NAMALWA (cell line): ENCODE data around the gene RPL12.

Experiments
- DNase-seq: peaks from one replicate; pipeline ENCODE4 v3.0.0-alpha.2; 2015; ENCODE audit warnings: low spot score

RPL12 gene

DNA sequence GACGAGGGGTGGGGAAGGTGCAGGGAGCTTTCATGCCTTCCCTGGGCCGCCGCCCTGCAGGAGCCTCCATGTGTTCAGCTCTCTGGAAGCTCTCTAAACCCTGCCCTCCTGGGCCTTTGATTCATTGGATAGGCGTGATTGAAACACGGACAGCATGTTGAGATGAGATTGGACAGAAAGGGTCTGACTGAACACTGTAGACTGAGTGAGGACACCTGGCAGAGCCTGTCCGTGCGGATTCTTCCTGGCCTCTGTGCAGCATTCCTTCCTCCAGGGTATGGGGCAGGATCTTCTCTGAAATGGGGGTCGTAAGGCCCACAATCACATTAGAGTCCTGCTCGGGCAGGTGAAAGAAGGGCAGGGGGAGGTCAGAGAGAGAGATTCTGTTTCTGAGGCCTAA, 12.8 kb downstream of the RPL12 start:
- no peak for DNase-seq

DNA sequence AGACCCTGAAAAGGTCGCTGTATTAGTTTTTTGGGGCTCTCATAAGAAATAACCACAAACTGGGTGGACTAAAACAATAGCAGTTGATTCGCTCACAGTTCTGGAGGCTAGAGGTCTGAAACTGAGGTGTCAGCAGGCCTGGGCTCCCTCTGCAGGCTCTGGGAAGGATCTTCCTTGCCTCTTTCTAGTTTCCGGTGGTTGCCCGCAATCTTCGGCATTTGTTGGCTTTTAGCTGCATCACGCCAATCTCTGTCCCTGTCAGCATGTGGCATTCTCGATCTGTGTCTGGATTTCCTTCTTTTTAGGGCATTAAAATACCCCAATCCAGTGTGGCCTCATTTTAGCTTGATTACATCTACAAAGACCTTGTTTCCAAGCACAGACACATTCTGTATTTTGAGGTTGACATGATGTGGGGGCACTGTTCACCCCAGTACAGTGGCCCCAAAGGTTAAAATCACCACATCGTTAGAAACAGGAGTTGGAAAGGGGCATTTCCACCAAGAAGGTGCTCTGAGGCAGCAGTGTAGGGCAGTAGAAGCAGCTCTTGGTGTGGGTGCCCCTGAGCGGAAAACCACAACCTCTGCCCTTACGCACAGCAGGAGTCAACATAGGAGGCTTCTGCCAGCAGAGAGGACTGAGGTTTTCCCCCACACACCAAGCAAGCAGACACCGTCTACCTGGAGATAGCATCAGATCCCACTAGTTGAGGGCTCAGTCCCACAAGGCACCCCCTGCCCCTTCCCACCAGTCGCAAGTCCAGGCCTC, 13.5 kb downstream of the RPL12 start:
- no peak for DNase-seq

DNA sequence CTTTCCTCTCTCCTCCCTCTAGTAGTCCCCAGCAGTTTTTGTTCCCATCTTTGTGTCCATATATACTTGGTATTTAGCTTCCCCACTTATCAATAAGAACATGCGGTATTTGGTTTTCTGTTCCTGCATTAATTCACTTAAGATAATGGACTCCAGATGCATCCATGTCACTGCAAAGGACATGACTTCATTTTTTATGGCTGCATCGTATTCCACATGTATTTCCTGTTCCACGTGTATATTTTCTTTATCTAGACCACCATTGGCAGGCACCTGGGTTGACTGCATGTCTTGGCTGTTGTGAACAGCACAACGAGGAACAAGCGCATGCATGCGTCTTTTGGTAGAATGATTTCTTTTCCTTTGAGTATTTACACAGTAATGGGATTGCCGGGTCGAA, 20.8 kb downstream of the RPL12 start:
- DNase-seq = no peak

DNA sequence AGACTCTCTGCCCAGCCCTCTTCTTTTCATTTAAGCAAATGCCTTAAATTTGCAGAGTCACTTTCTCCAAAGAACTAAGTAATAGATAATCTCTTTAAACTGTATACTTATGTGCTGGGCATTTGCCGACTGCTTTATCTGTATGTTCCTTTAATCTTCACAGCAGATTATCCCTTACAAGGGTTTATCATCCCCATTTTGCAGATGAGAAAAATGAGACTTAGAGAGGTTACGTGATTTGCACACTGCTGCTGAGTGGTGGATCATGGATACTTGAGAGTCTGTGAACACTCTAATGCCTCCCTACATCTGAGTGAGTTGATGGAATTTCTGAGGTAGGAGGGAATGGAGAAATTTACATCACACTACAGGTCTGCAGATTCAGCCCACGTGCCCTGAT, 22.9 kb downstream of the RPL12 start:
- DNase-seq = no peak

DNA sequence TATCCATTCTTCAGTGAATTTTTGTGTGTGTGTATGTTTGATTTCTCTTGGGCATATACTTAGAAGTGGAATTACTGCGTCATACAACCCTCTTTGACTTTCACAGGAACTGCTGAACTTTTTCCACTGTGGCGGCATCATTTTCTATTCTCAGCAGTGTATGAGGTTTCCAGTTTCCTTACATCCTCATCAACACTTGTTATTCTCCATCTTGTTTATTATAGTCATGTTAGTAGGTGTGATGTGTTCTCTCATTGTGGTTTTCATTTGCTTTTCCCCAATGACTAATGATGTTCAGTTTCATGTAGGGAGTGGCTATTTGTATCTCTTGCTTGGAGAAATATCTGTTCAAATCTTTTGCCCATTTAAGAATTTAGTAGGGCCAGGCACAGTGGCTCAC, 24.4 kb downstream of the RPL12 start:
- DNase-seq = no peak

DNA sequence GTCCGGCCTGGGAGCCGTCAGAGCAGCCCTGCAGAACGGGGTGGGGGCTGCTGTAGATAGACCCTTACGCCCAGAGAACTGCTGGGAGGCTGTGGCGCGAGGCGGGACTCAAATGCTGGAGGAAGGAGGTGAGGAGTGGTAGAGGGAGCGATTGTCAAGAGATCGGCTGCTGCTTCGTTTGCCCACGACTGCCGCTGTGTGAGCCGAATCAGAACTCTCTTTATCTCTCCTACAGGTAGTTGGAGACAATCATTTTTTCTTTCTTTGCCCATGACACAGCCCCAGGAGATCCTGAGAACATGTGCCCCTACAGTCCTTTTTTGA, 26.6 kb downstream of the RPL12 start:
- DNase-seq = peak; percentile 51

DNA sequence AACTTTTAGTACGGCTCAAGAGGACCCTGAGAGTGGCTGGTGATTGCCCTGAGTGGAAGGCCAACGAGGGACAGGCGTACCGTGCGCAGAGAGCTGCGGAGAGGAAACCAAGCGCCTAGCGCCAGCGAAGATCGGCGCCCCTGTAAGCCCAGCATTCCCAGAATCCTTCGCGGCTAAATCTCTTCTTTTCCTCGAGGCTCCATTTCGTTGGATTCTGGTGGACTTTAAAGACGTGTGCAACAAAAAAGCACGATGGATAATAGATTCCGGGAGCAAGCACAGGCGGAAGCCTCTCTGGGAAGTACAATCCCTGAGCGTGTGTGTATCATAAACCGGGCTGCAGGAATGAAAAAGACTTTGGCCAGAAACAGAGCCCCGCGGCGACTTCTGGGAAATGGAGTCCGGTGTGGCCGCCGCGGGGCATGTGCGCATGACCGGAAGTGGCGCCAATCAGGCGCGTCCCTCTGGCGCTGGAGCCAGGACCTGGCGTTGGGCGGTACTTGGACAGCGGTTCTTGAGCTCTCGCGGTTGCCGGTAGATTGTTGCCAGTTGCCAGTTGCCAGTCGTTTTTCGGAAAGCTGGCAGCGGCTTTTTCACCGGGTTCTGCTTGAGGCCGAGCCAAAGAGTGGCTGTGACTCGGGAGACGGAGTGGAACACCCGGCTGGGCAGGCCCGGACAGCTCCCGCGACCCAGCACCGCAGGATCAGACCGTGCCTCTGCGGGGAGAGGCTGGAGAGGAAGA, 27.1 kb downstream of the RPL12 start, which contains the start of gene ZNF79:
ZNF79 (plus strand) TSS at position 449 of the 742 bp plus-strand sequence. CDS start 406 bp downstream, outside the sequence.
- DNase-seq = peak; percentile 94

DNA sequence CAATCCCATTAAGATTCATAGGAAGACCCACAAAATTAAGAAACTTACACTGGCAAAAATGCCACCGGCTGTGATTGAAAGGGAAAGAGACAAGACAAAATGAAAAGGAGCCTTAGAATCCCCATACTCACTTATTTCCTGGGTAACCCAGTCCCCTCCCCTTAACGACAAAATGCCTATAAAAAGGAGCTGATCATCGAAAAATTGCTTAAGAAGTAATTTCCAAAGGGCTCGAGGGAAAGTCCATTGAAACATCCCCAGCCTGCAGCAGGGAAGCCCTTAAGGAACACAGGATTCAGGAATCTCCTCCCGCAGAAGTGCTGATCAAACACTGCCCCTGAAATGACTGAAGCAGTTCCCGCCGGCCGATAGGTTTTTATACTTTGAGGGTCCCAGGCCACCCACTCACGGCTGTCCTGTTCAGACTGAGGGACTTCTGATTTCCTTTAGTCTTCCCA, 27.7 kb downstream of the RPL12 start:
- DNase-seq = no peak

DNA sequence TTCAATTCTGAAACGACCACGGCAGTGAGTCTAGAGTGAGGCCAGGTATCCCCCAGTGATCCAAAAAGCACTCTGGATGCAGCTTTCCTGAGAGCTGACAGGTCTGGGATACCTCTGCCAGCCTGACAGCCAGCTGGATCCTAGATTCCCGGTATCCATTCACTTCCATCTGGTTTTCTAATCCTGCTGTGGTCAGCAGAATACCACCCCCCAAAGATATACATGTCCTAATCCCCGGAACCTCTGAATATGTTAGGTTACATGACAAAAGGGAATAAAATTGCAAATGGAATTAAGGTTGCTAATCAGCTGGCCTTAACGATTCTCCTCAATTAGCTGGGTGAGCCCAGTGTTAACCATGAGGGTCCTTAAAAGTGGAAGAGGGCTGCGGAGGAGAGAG, 28.4 kb downstream of the RPL12 start:
- DNase-seq = no peak

DNA sequence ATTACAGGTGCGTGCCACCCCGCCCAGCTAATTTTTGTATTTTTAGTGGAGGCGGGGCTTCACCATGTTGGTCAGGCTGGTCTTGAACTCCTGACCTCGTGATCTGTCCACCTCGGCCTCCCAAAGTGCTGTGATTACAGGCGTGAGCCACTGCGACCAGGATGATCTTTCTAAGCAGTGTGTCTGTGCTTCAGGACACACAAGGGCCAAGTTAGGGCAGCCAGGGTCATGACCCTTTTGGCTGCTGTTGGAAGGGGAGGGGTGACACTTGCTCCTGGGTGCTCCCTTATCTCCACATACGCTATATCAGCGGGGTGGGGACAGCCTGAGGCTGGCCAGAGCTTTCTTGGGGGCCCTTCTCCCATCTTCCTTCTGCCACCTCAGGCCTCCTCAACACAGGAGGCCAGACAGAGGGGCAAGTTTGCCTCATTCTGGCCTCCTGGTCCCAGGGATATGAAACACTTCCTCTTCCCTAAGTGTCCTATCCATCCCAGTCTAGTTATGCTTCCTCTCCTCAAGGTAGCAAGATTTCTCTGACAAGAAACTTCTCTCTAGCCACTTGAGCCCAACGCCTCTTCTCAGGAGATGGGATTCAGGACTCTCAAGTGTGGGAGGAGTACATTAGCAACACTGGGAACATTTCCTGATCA, 28.9 kb downstream of the RPL12 start:
- DNase-seq = no peak

DNA sequence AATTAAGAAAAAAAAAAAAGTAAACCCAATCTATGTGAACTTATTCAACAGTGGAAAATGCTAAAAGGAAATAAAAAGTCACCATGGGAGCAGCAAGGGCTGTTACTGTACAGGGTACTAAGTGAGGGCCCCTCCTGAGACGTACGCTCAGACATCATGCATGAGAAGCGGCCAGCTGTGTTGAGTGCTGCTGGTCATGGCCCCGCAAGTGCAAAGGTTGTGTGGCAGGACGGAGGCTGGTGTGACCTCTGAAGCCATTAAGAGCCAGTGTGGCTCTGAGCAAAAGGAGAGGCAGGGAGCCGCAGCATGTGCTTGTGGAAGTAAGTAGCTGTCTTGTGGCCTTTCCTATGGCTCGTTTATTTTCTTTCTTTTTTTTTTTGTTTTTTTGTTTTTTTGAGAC, 30.1 kb downstream of the RPL12 start:
- DNase-seq = no peak

DNA sequence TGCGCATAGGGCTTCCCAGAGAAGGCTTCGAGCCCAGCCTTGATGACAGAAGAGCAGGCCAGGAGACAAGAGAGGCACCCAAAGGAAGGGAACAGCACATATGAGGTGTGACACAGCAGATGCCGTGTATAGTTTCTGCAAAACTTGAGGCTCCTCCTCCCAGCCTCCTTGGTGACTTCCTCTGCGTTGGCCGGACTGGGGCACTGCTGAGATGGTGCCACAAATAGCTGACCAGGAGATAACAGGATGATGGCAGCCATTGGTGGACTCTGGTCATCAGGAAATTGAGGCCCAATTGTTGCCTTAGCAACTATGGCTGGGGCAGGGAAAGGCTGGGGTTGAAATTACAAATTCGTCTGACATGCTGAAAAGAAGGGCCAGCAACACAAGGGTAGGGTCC, 31.9 kb downstream of the RPL12 start:
- no peak for DNase-seq

DNA sequence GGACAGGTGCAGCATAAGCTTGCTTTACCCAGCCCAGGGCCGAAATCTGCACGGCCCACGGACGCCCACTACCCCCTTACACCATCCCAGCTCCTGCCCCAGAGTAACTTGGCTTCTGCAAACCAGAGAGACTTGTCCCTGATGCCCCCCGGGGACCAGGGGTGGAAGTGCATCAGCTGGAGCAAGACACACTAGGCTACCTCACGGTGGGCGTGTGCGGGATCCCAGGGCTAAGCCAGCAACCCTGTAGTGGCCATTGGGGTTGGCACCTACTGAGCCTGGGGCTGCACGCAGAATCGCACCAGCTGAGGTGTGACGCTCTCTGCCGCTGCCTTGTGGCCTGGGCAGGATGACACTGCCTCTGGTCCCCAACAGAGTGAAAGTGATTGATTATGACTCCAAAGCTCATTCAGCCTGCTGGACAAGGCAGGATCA, 33.2 kb downstream of the RPL12 start:
- DNase-seq = peak; percentile 70

DNA sequence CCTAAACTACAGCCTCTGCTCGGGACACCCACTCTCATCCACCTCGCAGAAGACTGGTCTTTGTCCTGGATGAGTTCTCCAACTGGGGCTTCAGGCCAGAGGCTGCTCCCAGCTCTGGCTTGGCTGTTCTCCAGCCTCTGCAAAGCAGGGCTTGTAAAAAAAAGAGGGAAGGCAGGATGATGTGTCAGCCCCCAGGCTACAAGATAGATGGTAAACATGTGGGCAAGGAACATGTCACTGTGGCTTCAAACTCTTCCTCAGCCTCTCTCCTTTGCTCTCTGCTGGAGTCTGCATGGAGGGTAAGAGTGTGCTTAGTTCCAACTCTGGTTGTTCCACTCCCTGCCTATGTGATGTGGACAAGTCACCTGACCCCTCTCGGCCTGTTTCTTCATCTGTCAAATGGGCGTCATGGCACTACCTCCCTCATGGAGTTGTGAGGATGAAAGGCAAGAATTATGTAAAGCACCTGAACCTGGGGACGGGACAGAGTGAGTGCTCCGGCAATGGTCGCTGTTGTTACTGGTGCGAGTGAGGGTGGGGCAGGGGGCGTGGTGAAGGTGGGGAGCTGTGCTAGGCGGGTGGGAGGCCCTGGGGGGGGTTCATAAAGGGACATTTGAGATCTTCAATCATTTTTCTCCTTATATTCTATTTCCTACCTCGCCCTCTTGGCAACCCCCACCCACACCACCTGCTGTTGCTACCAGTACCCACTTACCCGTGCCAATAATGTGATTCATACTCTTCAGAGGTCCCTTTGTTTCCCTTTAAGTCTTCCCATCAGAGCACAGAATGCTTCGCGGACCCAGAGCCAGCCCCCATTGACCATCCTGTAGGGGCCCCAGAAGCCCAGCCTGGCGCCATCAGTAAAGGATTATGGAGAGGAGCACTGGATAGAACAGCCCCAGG, 33.8 kb downstream of the RPL12 start:
- DNase-seq = no peak

DNA sequence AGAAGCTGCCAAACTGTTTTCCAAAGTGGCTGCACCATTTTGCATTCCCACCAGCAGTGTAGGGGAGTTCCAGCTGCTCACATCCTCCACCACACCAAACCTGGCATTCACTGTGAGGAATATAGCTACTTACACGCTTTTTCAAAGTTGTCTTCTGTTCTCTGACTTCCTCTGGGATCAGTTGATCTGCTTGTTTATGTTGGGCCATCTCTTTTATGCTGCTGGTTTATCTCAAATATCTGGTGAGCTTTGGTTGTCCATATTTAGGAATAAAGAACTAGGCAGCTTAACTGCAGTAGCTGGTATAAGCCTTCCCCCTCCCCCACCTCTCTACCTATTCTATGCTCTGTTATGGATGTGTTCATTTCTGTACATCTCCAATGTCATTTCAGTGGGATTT, 35.5 kb downstream of the RPL12 start:
- DNase-seq = no peak

DNA sequence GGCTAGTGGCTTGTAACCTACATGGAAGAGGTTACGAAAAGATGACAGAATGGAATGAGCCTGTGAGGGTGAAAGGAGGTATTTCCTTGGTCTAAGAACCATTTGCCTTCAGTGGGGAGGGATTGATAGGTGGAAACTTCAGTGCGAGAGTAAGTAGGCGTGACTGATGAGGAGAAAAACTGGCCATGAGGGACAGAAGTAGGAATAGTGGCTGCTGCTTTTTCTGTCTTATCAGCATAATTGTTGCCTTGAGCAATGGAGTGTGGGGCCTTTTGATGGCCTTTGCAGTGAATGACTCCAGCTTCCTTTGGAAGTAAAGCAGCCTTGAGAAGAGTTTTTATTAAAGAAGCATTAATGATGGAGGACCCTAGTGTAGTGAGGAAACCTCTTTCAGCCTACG, 36.1 kb downstream of the RPL12 start:
- DNase-seq = no peak

DNA sequence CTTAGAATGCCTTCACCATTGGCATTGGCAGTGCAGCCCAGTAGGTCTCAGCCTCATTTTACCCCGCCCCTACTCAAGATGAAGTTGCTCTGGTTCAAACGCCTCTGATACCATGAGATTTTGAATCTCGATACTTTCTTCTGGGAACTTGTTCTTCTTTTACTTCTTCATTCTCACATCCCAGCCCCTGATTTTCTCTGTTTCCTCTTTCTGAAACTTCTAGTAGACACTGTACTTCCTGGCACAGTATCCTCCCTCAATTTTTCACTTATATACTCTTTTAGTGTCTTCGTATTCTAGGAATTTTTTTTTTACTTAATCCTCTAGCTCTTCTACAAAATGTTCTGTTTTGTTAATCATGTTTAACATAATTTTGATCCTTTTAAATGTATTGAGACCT, 40.1 kb downstream of the RPL12 start:
- DNase-seq = no peak

DNA sequence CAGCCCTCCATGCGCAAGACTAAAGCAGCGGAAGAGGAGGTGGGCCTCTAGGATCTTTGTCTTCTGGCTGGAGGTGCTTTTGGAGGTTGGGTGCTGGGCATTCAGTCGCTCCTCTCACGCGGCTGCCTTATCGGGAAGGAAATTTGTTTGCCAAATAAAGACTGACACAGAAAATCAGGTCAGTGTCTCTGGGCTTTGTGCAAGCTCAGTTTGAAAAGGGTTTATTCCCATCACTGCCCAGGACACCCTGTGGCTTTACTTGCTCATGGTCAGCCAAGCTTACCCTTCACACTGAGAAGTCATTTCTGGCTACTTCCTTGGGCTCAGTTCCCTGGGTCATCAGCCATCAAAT, 43.7 kb downstream of the RPL12 start:
- DNase-seq = no peak

DNA sequence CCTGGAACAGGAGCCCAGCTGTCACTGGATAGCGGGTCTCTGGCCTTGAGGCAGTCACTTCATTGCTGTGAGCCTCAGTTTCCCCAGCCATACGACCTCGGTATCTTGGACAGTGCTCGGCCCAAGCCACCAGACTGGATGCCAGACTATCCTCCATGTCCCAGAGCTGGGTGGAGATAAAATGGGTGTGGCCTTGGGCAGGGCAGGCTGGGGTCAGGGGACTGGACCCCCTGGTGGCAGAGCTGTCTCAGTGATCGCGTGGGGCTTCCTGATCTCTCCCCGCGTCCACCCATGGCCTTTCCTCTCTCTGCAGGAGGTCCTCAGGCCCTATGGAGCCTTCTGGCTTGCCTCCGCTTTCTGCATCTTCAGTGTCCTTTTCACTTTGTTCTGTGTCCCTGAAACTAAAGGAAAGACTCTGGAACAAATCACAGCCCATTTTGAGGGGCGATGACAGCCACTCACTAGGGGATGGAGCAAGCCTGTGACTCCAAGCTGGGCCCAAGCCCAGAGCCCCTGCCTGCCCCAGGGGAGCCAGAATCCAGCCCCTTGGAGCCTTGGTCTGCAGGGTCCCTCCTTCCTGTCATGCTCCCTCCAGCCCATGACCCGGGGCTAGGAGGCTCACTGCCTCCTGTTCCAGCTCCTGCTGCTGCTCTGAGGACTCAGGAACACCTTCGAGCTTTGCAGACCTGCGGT, 44.3 kb downstream of the RPL12 start:
- no peak for DNase-seq

DNA sequence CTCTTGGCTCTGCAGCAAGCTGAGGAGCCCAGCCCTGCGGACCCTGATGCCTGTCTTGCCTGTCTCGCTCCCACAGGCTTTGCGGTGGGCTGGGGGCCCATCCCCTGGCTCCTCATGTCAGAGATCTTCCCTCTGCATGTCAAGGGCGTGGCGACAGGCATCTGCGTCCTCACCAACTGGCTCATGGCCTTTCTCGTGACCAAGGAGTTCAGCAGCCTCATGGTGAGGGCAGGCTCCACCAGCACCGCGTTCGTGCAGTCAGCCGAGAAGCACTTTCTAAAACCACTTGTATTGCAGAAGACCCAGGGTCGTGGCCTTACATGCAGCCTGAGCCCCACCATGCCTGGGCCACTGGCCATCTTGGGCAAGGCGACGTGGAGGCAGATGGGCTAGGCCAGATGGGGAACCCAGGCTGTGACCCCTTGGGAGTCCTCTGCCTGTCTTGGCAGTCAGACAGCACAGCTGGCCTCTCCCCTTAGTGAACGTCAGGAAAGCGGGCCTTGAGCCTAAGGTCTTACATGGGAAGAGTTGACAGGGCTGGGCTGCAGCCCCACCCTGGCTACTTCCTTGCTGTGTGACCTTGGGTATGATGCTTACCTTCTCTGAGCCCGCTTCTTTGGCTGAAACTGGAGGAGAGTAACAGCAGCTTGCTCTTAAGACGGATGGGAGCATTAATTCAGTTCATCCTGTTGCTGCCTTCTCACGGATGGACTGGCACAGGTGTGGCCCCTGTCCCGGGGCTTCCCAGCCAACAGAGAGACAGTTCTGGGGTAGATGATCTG, 45.7 kb downstream of the RPL12 start:
- DNase-seq = no peak

DNA sequence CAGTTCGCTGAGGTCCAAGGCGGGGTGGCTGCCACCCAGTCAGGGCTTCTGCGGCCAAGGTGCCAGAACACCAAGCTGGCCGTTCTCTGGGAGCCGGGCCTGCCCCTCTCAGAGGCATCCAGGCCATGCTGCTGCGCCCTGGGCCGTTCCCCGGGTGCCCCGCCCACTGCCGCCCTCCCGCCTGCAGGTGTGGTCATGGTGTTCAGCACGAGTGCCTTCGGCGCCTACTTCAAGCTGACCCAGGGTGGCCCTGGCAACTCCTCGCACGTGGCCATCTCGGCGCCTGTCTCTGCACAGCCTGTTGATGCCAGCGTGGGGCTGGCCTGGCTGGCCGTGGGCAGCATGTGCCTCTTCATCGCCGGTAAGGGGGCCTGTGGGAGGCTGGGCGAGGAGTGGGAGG, 46.6 kb downstream of the RPL12 start:
- no peak for DNase-seq
